HepG2 (cell line): Measurements from ENCODE around the gene GRB10. TPM values are rescaled to one million over a fixed set of nuclear protein-coding genes. Genes with fewer than 3 reads are reported as not detected.

Source experiments
- BORCS8-MEF2B ChIP-seq: sonication (generic); formaldehyde crosslinking; IDR thresholded peaks from 2 replicates; pipeline ENCODE4 v1.8.0; 2022; ENCODE audit warnings: mild to moderate bottlenecking, missing genetic modification reagents
- CREM ChIP-seq, 2 experiments: sonication (generic) in 1 of 2; formaldehyde crosslinking in 1 of 2; IDR thresholded peaks; 2 replicates each; pipeline versions ENCODE4 v1.4.0 to v1.6.1; 2016 to 2020; ENCODE audit warnings: antibody characterized with exemption in 1 of 2, mild to moderate bottlenecking in 1 of 2, missing genetic modification reagents in 1 of 2
- FOXA1 ChIP-seq, 2 experiments: fragments of 450-650 bp in 1 of 2; sonication (generic) in 1 of 2; formaldehyde crosslinking in 1 of 2; IDR thresholded peaks; 2 replicates each; pipeline versions ENCODE4 v1.4.0 to v1.6.1; 2016 to 2020; ENCODE audit warnings: missing genetic modification reagents in 1 of 2
- GABPB1 ChIP-seq: IDR thresholded peaks from 2 replicates; pipeline ENCODE4 v1.6.1; 2016; ENCODE audit warnings: mild to moderate bottlenecking, missing genetic modification reagents, moderate library complexity, missing compliant biosample characterization
- GFI1 ChIP-seq: sonication (generic); formaldehyde crosslinking; IDR thresholded peaks from 2 replicates; pipeline ENCODE4 v1.5.0; 2020; ENCODE audit warnings: missing genetic modification reagents, mild to moderate bottlenecking, borderline replicate concordance
- KDM4B ChIP-seq: sonication (generic); formaldehyde crosslinking; IDR thresholded peaks from 2 replicates; pipeline ENCODE4 v1.4.0; 2020; ENCODE audit warnings: missing genetic modification reagents
- LBX2 ChIP-seq: sonication (generic); formaldehyde crosslinking; IDR thresholded peaks from 2 replicates; pipeline ENCODE4 v1.5.0; 2020; ENCODE audit warnings: missing genetic modification reagents, mild to moderate bottlenecking, borderline replicate concordance
- MED1 ChIP-seq: sonication (generic); formaldehyde crosslinking; IDR thresholded peaks from 2 replicates; pipeline ENCODE4 v1.4.0; 2020; ENCODE audit warnings: missing genetic modification reagents
- MEF2D ChIP-seq: sonication (generic); formaldehyde crosslinking; IDR thresholded peaks from 2 replicates; pipeline ENCODE4 v1.5.1; 2020; ENCODE audit warnings: mild to moderate bottlenecking, missing genetic modification reagents
- NFKBIZ ChIP-seq: IDR thresholded peaks from 2 replicates; pipeline ENCODE4 v1.6.1; 2018; ENCODE audit warnings: missing genetic modification reagents, missing compliant biosample characterization
- PITX1 ChIP-seq: sonication (generic); formaldehyde crosslinking; IDR thresholded peaks from 2 replicates; pipeline ENCODE4 v1.5.1; 2020; ENCODE audit warnings: mild to moderate bottlenecking, missing genetic modification reagents
- REL ChIP-seq: sonication (generic); formaldehyde crosslinking; conservative IDR thresholded peaks from 2 replicates; pipeline ENCODE4 v1.8.0; 2022; ENCODE audit warnings: mild to moderate bottlenecking, missing genetic modification reagents, moderate library complexity
- SRY ChIP-seq: sonication (generic); formaldehyde crosslinking; IDR thresholded peaks from 2 replicates; pipeline ENCODE4 v1.8.0; 2022; ENCODE audit warnings: mild to moderate bottlenecking, missing genetic modification reagents
- TCF7 ChIP-seq: sonication (generic); IDR thresholded peaks from 2 replicates; pipeline ENCODE4 v1.6.1; 2016; ENCODE audit warnings: antibody characterized with exemption, low read depth
- ZMAT3 ChIP-seq: sonication (generic); formaldehyde crosslinking; conservative IDR thresholded peaks from 2 replicates; pipeline ENCODE4 v1.7.0; 2021; ENCODE audit warnings: missing genetic modification reagents
- ZNF143 ChIP-seq: sonication (generic); formaldehyde crosslinking; IDR thresholded peaks from 2 replicates; pipeline ENCODE4 v1.4.0; 2020; ENCODE audit warnings: missing genetic modification reagents
- ZNF235 ChIP-seq: sonication (generic); formaldehyde crosslinking; IDR thresholded peaks from 2 replicates; pipeline ENCODE4 v1.8.1; 2023; ENCODE audit warnings: mild to moderate bottlenecking, missing genetic modification reagents, borderline replicate concordance
- ZNF333 ChIP-seq: sonication (generic); formaldehyde crosslinking; IDR thresholded peaks from 2 replicates; pipeline ENCODE4 v1.4.0; 2020; ENCODE audit warnings: mild to moderate bottlenecking, missing genetic modification reagents, borderline replicate concordance
- ZNF354B ChIP-seq: sonication (generic); formaldehyde crosslinking; IDR thresholded peaks from 2 replicates; pipeline ENCODE4 v1.8.0; 2022; ENCODE audit warnings: mild to moderate bottlenecking, missing genetic modification reagents
- ZNF446 ChIP-seq: sonication (generic); formaldehyde crosslinking; IDR thresholded peaks from 2 replicates; pipeline ENCODE4 v1.5.0; 2020; ENCODE audit warnings: mild to moderate bottlenecking, missing genetic modification reagents
- ZNF550 ChIP-seq: sonication (generic); formaldehyde crosslinking; IDR thresholded peaks from 2 replicates; pipeline ENCODE4 v1.4.0; 2020; ENCODE audit warnings: mild to moderate bottlenecking, missing genetic modification reagents, borderline replicate concordance
- ZNF577 ChIP-seq: sonication (generic); formaldehyde crosslinking; IDR thresholded peaks from 2 replicates; pipeline ENCODE4 v1.4.0; 2020; ENCODE audit warnings: mild to moderate bottlenecking, low read depth, missing genetic modification reagents, borderline replicate concordance
- polyA plus RNA-seq, 8 experiments: library from polyadenylated mRNA; depleted of rRNA in 3 of 8; stranded (reverse) in 7 of 8; unstranded in 1 of 8; fragments of >200 nt; fragmentation: Illumina TruSeq in 4 of 8; extraction: Trizol in 4 of 8; gene quantifications; 2 replicates each; pipeline versions ENCODE4 v1.2.1 to v1.2.3, GENCODE V29; 2011 to 2016; ENCODE audit warnings: low read depth in 4 of 8, missing spikeins in 1 of 8, mixed read lengths in 1 of 8; ENCODE audit not compliant: insufficient read depth in 1 of 8
- total RNA-seq, 5 experiments: library from RNA; depleted of rRNA; stranded (reverse); fragments of >200 nt; fragmentation: Illumina TruSeq; extraction: Trizol; gene quantifications; 2 replicates each; pipeline ENCODE4 v1.2.3, GENCODE V29; 2016; ENCODE audit warnings: low read depth in 1 of 5
- TF ChIP-seq, protein P1 (sequence below): IDR thresholded peaks from 2 replicates; pipeline ENCODE4 v1.6.1; 2016; ENCODE audit warnings: missing biosample characterization, missing genetic modification reagents, low read depth
- TF ChIP-seq, protein P2 (sequence below): sonication (generic); formaldehyde crosslinking; IDR thresholded peaks from 2 replicates; pipeline ENCODE4 v1.4.0; 2020; ENCODE audit warnings: missing genetic modification reagents, mild to moderate bottlenecking, borderline replicate concordance

Gene GRB10
- total and polyA plus RNA-seq, 2 of the 13 experiments (the other 11 are each of a cell fraction or from before 2014, with no cell fraction given) = 4.0 to 6.8 TPM

GRCh38 chr7:50614721-50615518, 167.8 kb downstream of the GRB10 start (continued):
- TF ChIP-seq ZNF354B (CRISPR knock-in tag) = no peak
- no peak for TF ChIP-seq ZNF550 (CRISPR knock-in tag)
- no peak for TF ChIP-seq ZNF333 (CRISPR knock-in tag)
- TF ChIP-seq TCF7 = peak; percentile 62
- TF ChIP-seq GFI1 = peak; percentile 86
- TF ChIP-seq BORCS8-MEF2B (CRISPR knock-in tag) = no peak
- no peak for TF ChIP-seq FOXA1 (IDR thresholded peaks at IDR 0.05)
- TF ChIP-seq FOXA1 (CRISPR knock-in tag; IDR thresholded peaks at IDR 0.05) = no peak
- no peak for TF ChIP-seq ZNF235 (CRISPR knock-in tag)
- no peak for TF ChIP-seq GABPB1 (CRISPR knock-in tag)
- no peak; the same call in 1 of the 2 replicates for TF ChIP-seq ZMAT3 (CRISPR knock-in tag)
- no peak for TF ChIP-seq KDM4B
- TF ChIP-seq, protein P1, sequence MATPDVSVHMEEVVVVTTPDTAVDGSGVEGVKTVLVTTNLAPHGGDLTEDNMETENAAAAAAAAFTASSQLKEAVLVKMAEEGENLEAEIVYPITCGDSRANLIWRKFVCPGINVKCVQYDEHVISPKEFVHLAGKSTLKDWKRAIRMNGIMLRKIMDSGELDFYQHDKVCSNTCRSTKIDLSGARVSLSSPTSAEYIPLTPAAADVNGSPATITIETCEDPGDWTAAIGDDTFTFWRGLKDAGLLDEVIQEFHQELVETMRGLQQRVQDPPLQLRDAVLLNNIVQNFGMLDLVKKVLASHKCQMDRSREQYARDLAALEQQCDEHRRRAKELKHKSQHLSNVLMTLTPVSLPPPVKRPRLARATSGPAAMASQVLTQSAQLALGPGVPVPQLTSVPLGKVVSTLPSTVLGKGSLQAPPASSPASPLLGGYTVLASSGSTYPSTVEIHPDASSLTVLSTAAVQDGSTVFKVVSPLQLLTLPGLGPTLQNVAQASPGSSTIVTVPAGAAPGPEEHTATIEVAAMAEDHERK (CRISPR knock-in tag) = no peak
- TF ChIP-seq, protein P2, sequence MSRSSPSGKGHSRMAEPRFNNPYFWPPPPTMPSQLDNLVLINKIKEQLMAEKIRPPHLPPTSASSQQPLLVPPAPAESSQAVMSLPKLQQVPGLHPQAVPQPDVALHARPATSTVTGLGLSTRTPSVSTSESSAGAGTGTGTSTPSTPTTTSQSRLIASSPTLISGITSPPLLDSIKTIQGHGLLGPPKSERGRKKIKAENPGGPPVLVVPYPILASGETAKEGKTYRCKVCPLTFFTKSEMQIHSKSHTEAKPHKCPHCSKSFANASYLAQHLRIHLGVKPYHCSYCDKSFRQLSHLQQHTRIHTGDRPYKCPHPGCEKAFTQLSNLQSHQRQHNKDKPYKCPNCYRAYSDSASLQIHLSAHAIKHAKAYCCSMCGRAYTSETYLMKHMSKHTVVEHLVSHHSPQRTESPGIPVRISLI (CRISPR knock-in tag) = no peak
- TF ChIP-seq ZNF446 (CRISPR knock-in tag) = no peak
- TF ChIP-seq ZNF577 (CRISPR knock-in tag) = no peak
- no peak for TF ChIP-seq MEF2D (CRISPR knock-in tag)
- no peak for TF ChIP-seq SRY (CRISPR knock-in tag)
- TF ChIP-seq NFKBIZ (CRISPR knock-in tag) = no peak
- TF ChIP-seq ZNF143 (CRISPR knock-in tag) = no peak
- peak; percentile 60 for TF ChIP-seq MED1
- no peak for TF ChIP-seq REL
- TF ChIP-seq PITX1 (CRISPR knock-in tag) = no peak; the same call in 1 of the 2 replicates
- TF ChIP-seq CREM (IDR thresholded peaks at IDR 0.05) = peak; percentile 51; the same call in 1 of the 2 replicates
- TF ChIP-seq CREM (CRISPR knock-in tag; IDR thresholded peaks at IDR 0.05) = no peak
- TF ChIP-seq LBX2 (CRISPR knock-in tag) = no peak
